Measurements from ENCODE around the gene PARD3.
"Not testable (repeated sequence)": the region's sequence is repeated elsewhere in the genome, so short reads cannot be mapped to it uniquely, and the experiment has no call there.

The PARD3 gene

GRCh38 chr10:34274906-34275305 is 540.2 kb downstream of the PARD3 start:
- no peak for DNase-seq (ENCODE audit: low read depth in 2 of 2)
- H3K4me3 ChIP-seq (replicated peaks in 1 of 2; ENCODE audit: low read depth in 2 of 2, low read length in 2 of 2): no peak overlapping the region
- no peak for TF ChIP-seq CTCF (IDR thresholded peaks at IDR 0.05; ENCODE audit: low read depth, low read length)

GRCh38 chr10:34273340-34273739 is 541.8 kb downstream of the PARD3 start:
- TF ChIP-seq CTCF (IDR thresholded peaks at IDR 0.05; ENCODE audit: low read depth, low read length): no peak
- H3K4me3 ChIP-seq (replicated peaks in 1 of 2; ENCODE audit: low read depth in 2 of 2, low read length in 2 of 2): no peak overlapping the region
- no peak for DNase-seq (ENCODE audit: low read depth in 2 of 2)

- no peak overlapping the region for H3K4me3 ChIP-seq (replicated peaks in 1 of 2; ENCODE audit: low read depth in 2 of 2, low read length in 2 of 2)
- no peak for TF ChIP-seq CTCF (IDR thresholded peaks at IDR 0.05; ENCODE audit: low read depth, low read length)
- DNase-seq (ENCODE audit: low read depth in 2 of 2): no peak
These were observed 542.8 kb downstream of the PARD3 start for GRCh38 chr10:34272316-34272715.

- DNase-seq (ENCODE audit: low read depth in 2 of 2); H3K4me3 ChIP-seq (replicated peaks in 1 of 2; ENCODE audit: low read depth in 2 of 2, low read length in 2 of 2): not testable (repeated sequence)
These were observed 546.7 kb downstream of the PARD3 start for GRCh38 chr10:34268410-34268809.

- peak; percentile 27 for TF ChIP-seq CTCF (IDR thresholded peaks at IDR 0.05; ENCODE audit: low read depth, low read length)
- DNase-seq (ENCODE audit: low read depth in 2 of 2): peak; percentile 21 to 38
These were observed 552.1 kb downstream of the PARD3 start for GRCh38 chr10:34262985-34263384.

GRCh38 chr10:34260904-34261303 is 554.2 kb downstream of the PARD3 start:
- no peak overlapping the region for H3K4me3 ChIP-seq (replicated peaks in 1 of 2; ENCODE audit: low read depth in 2 of 2, low read length in 2 of 2)
- no peak for DNase-seq (ENCODE audit: low read depth in 2 of 2)
- no peak for TF ChIP-seq CTCF (IDR thresholded peaks at IDR 0.05; ENCODE audit: low read depth, low read length)

More at GRCh38 chr10:34262985-34263384, 552.1 kb downstream of the PARD3 start:
- no peak overlapping the region for H3K4me3 ChIP-seq (replicated peaks in 1 of 2; ENCODE audit: low read depth in 2 of 2, low read length in 2 of 2)

GRCh38 chr10:34256216-34256615 is 558.9 kb downstream of the PARD3 start:
- TF ChIP-seq CTCF (IDR thresholded peaks at IDR 0.05; ENCODE audit: low read depth, low read length): no peak
- no peak for DNase-seq (ENCODE audit: low read depth in 2 of 2)
- no peak overlapping the region for H3K4me3 ChIP-seq (replicated peaks in 1 of 2; ENCODE audit: low read depth in 2 of 2, low read length in 2 of 2)
